T-helper 1 cell (primary cell): ENCODE data around the gene FLT4.

ENCODE experiments used
- DNase-seq, 5 donors: peaks; one replicate each; pipeline ENCODE4 v3.0.0-alpha.2; 2012 to 2020

The FLT4 gene

GRCh38 chr5:180603076-180603594 is 46.3 kb downstream of the FLT4 start:
- DNase-seq = no peak

DNA sequence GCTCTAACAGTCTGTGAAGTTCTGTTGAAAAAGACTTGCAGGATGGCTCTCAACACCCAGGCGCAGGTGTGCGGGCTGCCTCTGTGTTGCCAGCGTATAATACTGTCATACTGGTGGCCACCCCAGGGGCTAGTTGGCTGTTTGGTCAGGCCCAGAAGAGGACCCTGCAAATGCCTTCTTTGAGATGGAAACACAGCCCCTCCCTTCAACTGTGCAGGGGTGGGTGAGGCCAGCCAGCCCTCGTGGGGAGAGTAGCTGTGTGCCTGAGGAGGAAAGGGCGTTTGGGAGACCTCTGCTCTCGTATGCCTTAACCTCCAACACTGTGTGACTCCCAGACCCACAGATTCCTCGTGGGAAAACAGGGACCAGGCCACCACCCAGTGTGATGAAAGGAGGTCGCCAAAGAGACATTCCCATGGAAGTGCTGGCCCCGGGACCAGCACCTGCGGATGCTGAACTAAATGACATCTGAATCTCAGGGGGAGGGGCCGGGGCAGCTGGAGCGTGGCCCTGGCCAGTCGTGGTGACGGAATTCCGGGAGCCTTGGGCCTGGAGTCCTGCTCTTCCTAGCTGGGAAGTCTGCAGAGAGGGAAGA is 46.8 kb downstream of the FLT4 start:
- DNase-seq = no peak

DNA sequence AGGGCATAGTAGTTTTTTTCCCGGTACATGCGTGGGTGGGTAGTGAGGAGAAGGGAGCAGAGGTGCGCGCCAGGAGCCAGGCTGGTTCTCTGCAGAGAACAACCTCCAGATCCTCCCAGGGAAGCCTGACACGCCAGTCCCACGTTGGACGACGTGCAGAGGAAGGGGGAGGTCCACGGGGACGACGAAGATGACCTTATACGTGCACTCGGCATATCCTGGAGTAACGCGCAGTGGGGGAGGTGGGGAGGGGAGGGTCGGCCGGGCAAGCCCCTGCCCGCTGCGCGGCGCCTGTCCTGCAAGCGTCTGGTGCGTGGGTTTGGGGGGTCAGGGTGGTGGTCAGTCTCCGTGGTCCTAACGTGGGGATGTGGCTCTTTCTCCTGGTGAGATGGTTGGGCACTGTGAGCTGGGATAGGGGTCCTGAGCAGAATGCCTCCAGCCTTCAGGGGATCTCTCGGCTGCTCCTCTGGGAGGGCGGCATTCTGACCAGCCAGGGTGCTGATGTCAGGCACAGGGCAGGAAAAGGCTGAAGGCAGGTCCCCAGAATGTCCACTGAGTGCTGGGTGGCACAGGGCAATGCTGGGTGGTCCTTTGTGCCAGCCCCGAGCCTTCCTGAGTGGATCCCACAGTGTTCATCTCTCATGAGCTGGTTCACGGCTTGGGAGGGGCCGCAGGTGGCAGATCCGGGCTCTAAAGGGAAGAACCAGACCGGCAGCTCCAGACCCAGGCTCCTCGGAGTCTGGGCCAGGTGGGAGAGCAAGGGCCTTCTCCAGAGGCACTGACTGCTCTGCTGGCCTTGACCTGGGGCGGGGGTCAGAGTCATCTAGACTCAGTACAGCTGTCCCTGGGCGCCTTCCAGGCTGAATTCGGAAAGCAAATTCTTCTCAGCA is 47.6 kb downstream of the FLT4 start:
- no peak for DNase-seq

GRCh38 chr5:180600554-180601041 is 48.8 kb downstream of the FLT4 start:
- no peak for DNase-seq

GRCh38 chr5:180599981-180600553 is 49.3 kb downstream of the FLT4 start:
- DNase-seq = no peak

- DNase-seq = no peak
Observed at GRCh38 chr5:180599590-180599914, 49.8 kb downstream of the FLT4 start.

- no peak for DNase-seq
Observed at GRCh38 chr5:180598797-180599589, 50.4 kb downstream of the FLT4 start.

- no peak for DNase-seq
Observed at GRCh38 chr5:180598316-180598701, 51.1 kb downstream of the FLT4 start.

DNA sequence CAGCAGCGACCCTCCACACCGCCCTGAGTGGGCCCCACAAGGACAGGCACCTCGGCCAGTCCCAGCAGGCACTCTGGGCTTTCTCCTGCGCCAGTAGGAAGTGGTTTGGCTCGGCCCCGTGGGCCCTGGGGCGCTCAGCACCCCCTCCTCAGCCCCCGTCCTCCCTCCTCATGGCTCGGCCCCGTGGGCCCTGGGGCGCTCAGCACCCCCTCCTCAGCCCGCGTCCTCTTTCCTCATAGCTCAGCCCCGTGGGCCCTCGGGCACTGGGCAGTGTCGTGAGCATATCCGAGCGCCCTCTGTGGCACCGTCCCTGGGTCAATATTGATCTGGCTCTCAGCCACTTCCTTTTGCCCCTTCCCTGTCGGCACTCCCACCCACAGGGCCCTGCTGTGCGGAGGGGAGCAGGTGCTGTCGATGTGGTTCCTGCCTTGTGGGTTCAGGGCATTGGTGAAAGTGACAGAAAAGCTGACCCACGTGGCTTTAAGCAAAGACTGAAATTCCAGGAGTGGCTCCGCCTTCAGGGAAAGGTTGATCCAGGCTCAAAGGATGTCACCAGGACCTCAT is 52.6 kb downstream of the FLT4 start:
- DNase-seq = no peak

- DNase-seq = no peak
Observed at GRCh38 chr5:180596115-180596667, 53.2 kb downstream of the FLT4 start.

- DNase-seq = no peak
Observed at GRCh38 chr5:180595381-180596114, 53.9 kb downstream of the FLT4 start.

DNA sequence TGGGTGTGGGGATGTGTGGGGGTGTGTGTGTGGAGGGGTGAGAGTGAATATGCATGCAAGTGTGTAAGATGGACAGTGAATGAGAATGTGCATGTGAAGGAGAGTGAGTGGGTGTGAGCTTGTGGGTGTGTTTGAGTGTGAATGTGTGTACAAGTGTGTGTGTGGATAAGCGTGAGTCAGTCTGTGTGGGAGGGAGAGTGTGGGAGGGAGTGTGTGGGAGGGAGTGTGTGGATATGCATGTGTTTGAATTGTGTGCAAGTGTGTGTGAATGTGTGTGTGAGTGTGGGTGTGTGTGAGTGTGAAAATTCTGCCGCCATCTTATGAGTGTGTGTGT is 54.4 kb downstream of the FLT4 start:
- DNase-seq = no peak

- DNase-seq = no peak
Observed at GRCh38 chr5:180594311-180595045, 54.9 kb downstream of the FLT4 start.

DNA sequence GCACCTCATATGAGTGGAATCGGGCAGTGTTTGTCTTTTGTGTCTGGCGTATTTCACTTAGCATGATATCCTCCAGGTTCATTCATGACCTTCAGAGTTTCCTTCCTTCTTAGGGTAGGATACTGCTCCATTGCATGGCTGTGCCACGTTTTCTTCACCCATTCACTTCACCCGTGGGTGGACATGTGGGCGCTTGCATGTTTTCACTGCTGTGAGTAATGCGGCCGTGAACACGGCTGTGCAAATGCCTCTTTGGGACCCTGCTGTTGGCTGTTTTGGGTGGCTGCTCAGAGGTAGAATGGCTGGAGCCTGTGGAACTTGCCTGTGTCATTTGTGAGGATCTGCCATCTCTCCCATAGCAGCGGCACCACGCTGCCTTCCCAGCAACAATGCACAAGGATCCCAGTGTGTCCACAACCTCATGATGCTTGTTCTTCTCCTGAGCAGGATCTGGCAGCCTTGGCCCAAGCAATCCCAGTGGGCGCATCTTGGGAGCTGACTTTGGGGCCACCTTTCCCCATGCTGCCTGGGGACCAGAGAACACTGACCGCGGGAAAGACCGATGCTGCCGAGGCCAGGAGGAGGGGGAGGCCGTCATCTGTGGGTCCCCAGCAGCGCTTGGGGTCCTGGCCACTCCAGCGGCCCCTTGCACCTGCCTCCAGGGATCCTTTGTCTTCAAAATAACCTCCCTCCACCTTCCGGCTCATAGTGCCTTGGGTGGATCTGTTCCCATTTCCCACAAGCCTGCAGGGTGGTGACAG is 55.8 kb downstream of the FLT4 start:
- DNase-seq = no peak

- DNase-seq = no peak
Observed at GRCh38 chr5:180592176-180592575, 57.2 kb downstream of the FLT4 start.

- DNase-seq = no peak
Observed at GRCh38 chr5:180591311-180591887, 58.0 kb downstream of the FLT4 start, which contains the start of gene SCGB3A1. TSS of gene SCGB3A1 (minus strand) at chr5:180591499. CDS start at chr5:180591462, 37 bp downstream.

DNA sequence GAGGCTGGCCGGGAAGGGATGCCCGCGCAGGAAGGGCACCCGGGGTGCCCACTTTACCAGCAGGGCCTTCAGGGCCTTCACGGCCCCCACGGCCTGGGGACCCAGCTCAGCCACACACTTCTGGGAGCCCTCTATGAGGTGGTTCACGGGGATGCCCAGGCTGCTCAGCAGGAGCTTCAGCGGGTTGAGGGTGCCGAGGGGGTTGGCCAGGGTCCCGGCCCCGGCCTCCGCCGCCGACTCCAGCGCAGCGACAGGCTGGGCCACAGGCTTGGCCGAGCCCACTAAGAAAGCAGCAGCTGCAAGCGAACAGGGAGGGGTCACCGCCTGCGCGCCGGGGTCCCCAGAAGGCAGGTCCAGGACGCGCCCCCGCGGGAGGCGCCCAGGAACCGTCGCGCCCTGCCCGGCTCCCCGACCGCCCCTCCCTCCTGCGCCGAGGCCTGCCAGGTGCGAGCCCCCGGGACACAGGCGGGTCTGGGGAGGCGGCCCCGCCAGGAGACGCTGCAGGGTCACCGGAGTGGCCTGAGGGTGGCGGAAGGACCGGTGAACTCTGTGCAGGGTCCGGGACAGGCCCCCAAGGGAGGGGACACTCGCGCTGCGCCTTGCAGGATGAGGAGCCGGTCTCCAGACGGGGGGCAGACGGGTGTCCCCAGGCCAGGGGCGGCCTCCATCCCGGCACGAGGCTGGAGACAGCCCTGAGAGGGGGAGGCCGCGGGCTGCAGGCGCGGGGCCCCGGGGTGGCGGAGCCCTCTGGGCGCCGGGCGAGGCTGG is 58.7 kb downstream of the FLT4 start:
- DNase-seq = no peak

DNA sequence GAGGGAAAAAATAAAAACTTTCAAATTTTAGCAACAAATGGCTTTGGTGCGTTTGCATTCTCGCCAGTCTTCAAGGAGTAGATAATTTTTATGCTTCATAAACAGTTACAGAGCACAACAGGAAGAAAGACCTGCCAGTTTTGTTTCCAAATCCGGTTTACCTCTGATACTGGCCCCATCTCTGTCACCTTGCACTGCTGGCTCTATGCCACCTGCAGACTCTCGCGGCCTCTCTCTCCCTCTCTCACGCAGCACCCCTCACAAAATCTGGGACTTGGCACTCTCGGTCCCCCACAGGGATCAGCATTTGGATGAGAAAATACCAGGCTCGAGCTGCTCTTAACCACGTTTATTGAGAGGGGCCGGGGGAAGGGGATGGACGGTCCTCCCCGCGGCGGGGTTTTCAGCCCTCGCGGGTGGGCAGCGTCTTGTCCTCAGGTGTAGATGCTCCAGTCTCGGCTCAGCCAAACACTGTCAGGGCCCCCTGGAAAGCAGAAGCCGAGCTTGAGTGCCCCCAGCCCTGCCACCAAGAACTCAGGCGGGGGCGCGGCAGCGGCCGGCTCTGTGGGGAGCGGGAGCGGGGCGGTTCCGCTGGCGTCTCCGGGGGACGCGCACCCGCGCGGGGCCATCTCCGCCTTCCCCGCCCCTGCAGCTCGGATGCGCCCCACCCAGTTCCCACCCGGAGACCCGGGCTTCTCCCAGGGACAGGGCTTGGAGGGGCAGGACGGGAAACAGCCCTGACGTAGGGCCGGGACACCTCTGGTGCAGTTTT is 59.4 kb downstream of the FLT4 start:
- DNase-seq = peak in 1 of 5 donors; percentile 21
